Measurements from ENCODE around the gene NME9.

- TF ChIP-seq CTCF (IDR thresholded peaks at IDR 0.05) (no peak), POLR2A (IDR thresholded peaks at IDR 0.05) (no peak)
These were observed 66.5 kb downstream of the NME9 start for GRCh38 chr3:138263104-138263503.

Data from uterus (tissue), 2 donors.